KOPT-K1 (cell line): ENCODE data around the gene IGF2BP2.
"Not testable (repeated sequence)": the region's sequence is repeated elsewhere in the genome, so short reads cannot be mapped to it uniquely, and the experiment has no call there.

ENCODE experiments used
- H3K27ac ChIP-seq: fragments of 200-600 bp; sonication (generic); 2 replicates; pipeline ENCODE4 v1.5.1; 2016; ENCODE audit warnings: antibody characterized with exemption, mild to moderate bottlenecking, low read depth, low read length; ENCODE audit not compliant: poor library complexity, severe bottlenecking
- H3K36me3 ChIP-seq: fragments of 200-600 bp; sonication (generic); 2 replicates; pipeline ENCODE4 v1.5.1; 2017; ENCODE audit warnings: antibody characterized with exemption, mild to moderate bottlenecking, low read length, moderate library complexity; ENCODE audit not compliant: insufficient read depth
- H3K9me3 ChIP-seq: fragments of 200-600 bp; sonication (generic); 2 replicates; pipeline ENCODE4 v1.5.1; 2017; ENCODE audit warnings: antibody characterized with exemption, low read length, mild to moderate bottlenecking; ENCODE audit not compliant: insufficient read depth, poor library complexity, severe bottlenecking

Gene IGF2BP2

DNA sequence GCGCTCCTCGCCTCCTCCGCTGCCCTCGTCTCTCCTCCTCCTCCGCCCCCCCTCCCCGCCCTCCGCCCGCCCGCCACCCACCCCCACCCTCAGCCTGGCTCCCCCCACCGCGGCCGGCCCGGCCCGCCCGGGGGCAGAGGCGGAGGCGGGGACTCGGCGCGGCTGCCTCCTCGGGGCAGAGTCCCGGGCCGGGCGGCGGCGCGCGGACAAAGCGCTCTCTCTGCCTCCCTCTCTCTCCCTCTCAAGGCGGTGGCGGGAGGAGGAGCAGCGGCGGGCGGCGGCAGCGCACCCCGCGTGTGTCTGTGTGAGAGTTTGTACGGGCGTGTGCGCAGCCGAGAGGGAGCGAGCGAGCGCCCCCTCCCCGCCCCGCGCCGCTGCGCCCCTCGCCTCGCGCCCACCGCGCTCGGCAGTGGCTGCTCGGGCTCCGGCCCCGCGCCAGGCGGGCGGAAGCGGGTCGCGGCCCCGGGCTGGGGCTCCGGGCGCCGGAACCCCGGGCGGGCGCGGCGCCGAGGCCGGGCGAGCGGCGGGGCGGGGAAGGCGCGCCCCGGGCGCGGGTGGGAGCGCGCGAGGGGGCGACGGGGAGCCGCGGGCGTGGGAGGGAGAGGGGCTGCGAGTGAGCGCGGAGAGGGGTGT, at the start of gene IGF2BP2:
TSS of gene IGF2BP2 (minus strand) at position 37 of the 633 bp plus-strand sequence. CDS start 82 bp downstream, outside the sequence.
- H3K27ac ChIP-seq = no peak within 1 kb of the TSS

DNA sequence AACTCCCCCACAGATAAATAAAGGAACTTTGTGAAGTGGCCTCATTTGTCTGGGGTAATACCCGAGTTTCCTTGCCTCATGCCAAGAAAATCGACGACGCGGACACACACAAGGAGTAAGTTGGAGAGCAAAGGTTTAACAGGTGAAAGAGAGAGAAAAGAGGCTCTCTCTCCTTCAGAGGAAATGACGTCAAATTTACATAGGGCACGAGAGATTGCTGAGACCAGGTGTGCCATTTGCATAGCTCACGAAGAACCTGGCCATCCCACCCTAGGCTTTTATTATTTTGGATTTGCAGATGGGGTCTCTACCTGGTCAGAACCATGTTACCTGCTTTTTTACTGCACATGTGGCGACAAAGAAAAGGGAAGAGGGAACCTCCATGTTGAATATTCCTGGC, 49.3 kb upstream of the IGF2BP2 start:
- Histone ChIP-seq H3K36me3 (no peaks in the 10 kb centered on the region), H3K27ac (no peak overlapping the region)

More for the DNA sequence above, at the start of gene IGF2BP2:
- Histone ChIP-seq H3K36me3 (no peaks in the 10 kb centered on the region), H3K9me3 (peaks cover 5% of the 10 kb centered on the region)

DNA sequence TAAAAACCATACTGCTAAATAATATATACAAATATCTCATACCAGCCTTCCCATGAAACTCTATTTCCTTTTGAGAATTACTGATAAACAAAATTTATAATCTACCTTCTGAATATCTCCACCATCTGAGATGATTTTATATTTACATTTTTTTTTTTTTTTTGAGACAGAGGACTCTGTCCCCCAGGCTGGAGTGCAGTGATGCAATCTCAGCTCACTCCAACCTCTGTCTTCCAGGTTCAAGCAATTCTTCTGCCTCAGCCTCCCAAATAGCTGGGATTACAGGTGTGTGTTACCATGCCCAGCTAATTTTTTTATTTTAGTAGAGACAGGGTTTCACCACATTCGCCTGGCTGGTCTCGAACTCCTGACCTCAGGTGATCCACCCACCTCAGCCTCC, 42.8 kb upstream of the IGF2BP2 start:
- H3K36me3 ChIP-seq = no peaks in the 10 kb centered on the region
- H3K27ac ChIP-seq = no peak overlapping the region
- H3K9me3 ChIP-seq = peaks cover 4% of the 10 kb centered on the region

More for the DNA sequence above, 49.3 kb upstream of the IGF2BP2 start:
- no peaks in the 10 kb centered on the region for H3K9me3 ChIP-seq

DNA sequence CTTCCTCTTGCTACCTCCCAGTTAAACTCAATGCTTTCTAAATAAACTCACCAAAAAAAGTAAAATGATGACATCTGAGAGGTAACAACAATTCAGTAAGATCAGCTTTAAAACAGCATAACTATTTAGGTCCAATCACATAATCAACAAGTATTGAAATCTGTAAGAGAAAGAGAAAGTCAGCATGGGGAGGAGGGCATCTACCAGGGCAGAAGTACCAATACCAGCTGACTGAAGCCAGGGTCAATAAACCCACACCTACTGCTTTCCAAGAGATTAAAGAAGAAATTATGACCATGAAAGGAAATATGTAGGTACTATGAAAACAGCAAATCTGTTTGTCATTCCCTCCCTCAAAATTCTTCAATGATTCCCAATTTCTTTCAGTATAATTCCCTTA, 42.2 kb upstream of the IGF2BP2 start:
- H3K9me3 ChIP-seq = peaks cover 4% of the 10 kb centered on the region
- no peak overlapping the region for H3K27ac ChIP-seq
- no peaks in the 10 kb centered on the region for H3K36me3 ChIP-seq

DNA sequence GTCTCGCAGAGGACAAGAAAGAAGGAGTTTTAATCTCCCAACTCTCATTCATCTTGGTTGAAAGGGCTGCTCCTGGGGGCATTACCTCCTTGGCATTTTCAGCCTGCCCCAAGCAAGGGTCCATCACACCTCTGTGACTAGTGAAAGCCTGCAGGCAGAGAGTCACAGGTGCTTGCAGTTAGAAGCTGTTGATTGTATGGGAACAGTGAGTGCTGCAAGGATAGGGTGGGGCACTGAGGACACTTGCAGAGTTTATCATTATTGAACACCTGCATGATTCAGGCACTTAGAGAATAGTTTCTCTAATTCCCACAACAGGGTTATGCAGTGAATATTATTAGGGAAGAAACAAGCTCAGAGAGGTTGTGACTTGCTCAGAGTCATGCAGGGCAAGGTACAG, 41.7 kb upstream of the IGF2BP2 start:
- Histone ChIP-seq H3K9me3 (peaks cover 4% of the 10 kb centered on the region), H3K27ac (no peak overlapping the region), H3K36me3 (no peaks in the 10 kb centered on the region)

DNA sequence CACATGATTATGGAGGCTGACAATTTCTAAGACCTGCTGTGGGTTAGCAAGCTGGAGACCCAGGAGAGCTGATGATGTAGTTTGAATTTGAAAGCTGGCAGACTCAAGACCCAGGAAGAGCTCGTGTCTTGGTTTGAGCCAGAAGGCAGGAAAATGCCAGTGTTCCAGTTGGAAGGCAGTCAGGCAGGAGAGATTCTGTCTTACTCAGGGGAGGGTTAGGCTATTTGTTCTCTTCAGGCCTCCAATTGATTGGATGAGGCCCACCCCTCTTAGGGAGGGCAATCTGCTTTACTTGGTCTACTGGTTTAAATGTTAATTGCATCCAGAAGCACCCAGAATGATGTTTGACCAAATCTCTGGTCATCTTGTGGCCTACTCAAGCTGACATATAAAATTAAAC, 40.4 kb upstream of the IGF2BP2 start:
- H3K36me3 ChIP-seq = no peaks in the 10 kb centered on the region
- peaks cover 4% of the 10 kb centered on the region for H3K9me3 ChIP-seq
- H3K27ac ChIP-seq = no peak overlapping the region

DNA sequence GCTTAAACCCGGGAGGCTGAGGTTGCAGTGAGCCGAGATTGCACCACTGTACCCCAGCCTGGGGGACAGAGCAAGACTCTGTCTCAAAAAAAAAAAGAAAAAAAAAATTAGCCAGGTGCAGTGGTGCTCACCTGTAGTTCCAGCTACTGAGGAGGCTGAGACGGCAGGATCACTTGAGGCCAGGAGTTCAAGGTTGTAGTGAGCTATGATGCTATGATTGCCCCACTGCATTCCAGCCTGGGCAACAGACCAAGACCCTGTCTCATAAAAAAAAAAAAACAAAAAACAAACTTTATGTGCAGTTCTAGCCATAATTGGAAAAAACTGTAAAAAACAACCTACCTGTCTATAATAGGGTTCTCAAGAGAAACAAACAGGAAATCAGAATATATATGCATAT, 39.9 kb upstream of the IGF2BP2 start:
- Histone ChIP-seq H3K36me3 (no peaks in the 10 kb centered on the region), H3K27ac (no peak overlapping the region), H3K9me3 (peaks cover 4% of the 10 kb centered on the region)

DNA sequence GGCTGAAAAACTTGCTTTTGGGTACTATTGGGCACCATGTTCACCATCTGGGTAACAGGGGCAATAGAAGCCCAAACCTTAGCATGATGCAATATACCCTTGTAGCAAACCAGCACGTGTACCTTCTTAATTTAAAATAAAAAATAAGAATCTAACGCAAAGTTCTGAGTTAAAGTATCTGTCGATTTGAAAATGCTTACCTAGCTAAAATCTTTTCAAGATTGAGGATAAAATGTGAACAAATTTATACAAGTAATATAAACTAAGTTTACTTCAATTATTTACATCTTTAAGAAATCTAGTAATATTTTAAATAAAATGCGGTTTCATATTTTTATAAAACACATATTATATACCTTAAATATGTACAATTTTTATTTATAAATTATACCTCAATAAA, 38.1 kb upstream of the IGF2BP2 start:
- no peaks in the 10 kb centered on the region for H3K36me3 ChIP-seq
- no peak overlapping the region for H3K27ac ChIP-seq
- no peaks in the 10 kb centered on the region for H3K9me3 ChIP-seq

DNA sequence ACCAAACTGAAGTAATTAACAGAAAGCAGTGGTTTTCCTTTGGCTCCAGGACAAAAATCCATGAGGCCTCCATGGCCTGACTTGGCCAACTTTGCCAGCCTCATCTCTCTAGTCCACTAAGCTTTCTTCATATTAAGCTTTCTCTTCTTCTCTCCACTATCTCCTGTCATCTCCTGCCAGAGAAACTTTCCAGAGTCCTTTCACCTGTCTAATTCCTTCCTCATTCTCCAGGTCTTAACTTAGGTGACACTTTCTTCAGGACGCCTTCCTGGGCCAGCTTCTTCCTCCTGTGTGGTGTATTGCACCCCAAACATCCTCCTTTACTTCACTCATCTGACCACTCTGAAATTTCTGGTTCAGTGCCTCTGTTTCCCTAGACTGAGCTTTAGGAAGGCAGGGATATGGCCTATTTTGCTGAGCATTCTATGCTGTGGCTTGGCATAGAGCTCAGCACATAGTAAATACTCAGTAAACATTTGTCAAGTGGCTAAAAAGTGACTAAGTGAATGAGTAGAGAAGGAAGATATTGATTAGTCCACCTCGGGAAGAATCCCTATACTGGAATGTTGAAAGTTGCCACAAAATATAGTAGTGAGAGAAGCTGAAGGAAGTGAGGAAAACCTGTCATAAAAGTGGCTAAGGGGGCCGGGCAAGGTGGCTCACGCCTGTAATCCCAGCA, 34.6 kb upstream of the IGF2BP2 start:
- Histone ChIP-seq H3K27ac (no peak overlapping the region), H3K36me3 (no peaks in the 10 kb centered on the region), H3K9me3 (peaks cover 8% of the 10 kb centered on the region)

DNA sequence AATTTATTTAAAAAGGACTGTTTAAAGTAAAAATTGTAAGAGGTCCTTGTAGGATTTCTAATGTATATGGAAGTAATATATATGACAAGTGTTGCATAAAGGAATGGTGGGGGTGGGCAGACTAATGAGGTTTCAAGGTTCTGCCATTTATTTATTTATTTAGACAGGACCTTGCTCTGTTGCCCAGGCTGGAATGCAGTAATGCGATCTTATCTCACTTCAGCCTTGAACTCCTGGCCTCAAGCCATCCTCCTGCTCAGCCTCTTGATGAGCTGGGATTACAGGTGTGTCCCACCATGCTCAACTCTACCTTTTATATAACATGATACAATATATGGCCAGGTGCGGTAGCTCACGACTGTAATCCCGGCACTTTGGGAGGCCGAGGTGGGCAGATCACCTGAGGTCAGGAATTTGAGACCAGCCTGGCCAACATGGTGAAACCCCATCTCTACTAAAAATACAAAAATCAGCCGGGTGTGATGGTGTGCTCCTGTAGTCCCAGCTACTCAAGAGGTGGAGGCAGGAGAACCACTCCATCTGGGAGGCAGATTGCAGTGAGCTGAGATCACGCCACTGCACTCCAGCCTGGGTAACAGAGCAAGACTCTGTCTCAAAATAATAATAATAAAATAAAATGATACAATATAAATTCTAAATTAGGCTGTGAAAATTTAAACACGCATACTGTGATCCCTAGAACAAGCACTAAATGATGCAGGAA, 33.8 kb upstream of the IGF2BP2 start:
- no peak overlapping the region for H3K27ac ChIP-seq
- no peaks in the 10 kb centered on the region for H3K36me3 ChIP-seq
- peaks cover 8% of the 10 kb centered on the region for H3K9me3 ChIP-seq

DNA sequence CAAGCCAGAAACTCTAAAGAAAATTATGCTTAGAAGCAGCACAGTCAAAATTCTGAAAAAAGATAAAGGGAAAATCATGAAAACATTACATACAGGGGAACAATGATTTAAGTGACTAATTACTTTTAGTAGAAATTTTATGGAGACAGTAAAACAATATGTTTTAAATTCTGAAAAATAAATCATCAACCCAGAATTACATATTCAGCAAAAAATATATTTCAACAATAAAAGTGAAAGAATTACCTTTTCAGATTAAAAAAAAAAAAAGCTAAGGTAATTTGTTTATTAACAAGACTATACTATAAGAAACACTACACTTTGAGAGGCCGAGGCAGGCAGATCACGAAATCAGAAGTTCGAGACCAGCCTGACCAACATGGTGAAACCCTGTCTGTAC, 32.4 kb upstream of the IGF2BP2 start:
- no peak overlapping the region for H3K27ac ChIP-seq
- H3K36me3 ChIP-seq = no peaks in the 10 kb centered on the region
- peaks cover 8% of the 10 kb centered on the region for H3K9me3 ChIP-seq

DNA sequence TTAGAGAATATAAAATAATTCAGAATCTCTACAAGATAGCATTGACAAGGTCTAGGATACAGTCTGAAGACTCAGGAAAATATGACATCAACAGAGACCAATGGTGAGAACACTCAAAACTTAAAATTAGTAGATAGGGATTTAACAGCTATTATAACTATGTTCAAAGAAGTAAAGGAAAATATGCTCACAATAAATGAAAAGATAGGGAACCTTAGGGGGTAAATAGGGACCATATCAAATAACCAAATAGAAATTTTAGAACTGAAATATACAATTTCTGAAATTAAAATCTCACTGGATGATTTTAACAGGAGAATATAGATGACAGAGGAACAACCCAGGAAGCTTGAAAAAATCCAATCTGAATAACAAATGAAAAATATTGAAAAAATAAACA, 31.8 kb upstream of the IGF2BP2 start:
- H3K27ac ChIP-seq = no peak overlapping the region
- H3K9me3 ChIP-seq = peaks cover 8% of the 10 kb centered on the region
- H3K36me3 ChIP-seq = no peaks in the 10 kb centered on the region

DNA sequence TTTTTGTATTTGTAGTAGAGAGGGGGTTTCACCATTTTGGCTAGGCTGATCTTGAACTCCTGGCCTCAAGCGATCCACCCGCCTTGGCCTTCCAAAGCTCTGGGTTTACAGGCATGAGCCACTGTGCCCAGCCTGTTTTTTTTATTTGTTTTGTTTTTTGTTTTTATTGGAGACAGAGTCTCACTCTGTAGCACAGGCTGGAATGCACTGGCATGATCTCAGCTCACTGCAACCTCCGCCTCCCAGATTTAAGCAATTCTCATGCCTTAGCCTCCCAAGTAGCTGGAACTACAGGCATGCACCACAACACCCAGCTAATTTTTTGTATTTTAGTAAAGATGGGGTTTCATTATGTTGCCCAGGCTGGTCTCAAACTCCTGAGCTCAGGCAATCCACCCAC, 28.9 kb upstream of the IGF2BP2 start:
- not testable (repeated sequence) for H3K36me3 ChIP-seq, H3K27ac ChIP-seq, H3K9me3 ChIP-seq

DNA sequence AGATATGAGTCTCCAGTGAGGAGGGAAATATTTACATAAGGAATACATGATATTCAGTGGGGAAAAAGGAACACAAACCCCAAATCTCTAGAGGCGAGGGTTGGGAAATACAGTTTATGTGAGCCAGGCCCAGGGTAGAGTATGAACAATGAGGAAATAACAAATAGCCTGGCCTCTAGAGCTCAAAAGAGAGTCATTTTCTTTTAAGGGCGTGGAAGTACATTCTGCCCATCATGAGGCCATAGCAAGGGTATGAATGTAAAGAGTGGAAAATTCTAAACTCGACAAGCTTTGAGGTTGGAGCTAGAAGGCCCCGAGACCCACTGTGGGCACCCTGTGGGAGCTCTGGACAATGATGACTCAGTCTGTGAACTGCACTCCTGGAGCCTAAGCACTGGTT, 27.8 kb upstream of the IGF2BP2 start:
- H3K36me3 ChIP-seq = no peaks in the 10 kb centered on the region
- peaks cover 8% of the 10 kb centered on the region for H3K9me3 ChIP-seq
- no peak overlapping the region for H3K27ac ChIP-seq

DNA sequence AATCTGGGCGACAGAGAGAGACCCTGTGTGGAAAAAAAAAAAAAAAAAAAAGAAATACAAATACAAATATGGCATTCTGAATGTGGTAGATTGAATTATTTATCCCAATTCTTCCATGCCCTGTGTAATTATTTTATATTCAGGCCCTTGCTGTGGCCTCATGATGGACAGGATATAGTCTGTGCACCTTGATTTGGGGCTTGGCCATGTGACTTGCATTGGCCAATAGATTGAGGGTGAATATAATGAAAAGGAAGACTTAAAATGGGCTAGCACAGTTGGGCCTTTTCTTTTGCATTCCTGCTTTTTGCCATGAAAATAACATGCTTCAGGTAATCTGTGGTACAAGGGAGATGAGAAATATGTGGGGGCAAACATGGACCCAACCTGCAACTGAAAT, 27.1 kb upstream of the IGF2BP2 start:
- Histone ChIP-seq H3K9me3 (peaks cover 8% of the 10 kb centered on the region), H3K27ac (no peak overlapping the region), H3K36me3 (no peaks in the 10 kb centered on the region)
